Measurements from ENCODE around the gene FTO. TPM values are rescaled to one million over a fixed set of nuclear protein-coding genes. Genes with fewer than 3 reads are reported as not detected.

The FTO gene
- total and polyA plus RNA-seq, 4 donors = 12.2 to 145 (median 57.7) TPM

DNA sequence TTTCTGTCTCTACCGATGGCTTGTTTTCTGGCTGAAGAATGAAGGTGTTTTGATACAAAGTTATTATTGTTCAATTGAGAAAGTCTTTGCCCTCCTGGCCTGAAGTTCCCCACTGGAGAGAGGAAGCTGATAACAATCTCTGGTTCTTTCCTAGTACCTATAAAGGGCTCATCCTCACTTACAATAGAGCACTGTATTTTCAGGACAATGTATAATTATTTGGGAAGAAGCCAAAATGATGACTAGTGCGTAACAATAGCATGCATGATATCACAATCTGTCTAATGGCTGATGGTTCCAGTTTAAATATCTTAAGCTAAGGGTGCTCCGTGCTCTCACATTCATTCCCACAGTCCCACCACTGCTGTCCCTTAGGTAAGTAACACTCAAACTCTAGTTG lies 351.9 kb downstream of the FTO start:
- Histone ChIP-seq H3K4me1 (ENCODE audit: control insufficient read depth in 5 of 5, insufficient read depth in 5 of 5, low read length in 5 of 5) (peaks cover 0 to 4% (median 0%) of the 10 kb centered on the region in 5 donors), H3K27me3 (ENCODE audit: control insufficient read depth in 3 of 3, insufficient read depth in 3 of 3, low read length in 2 of 3) (no peaks in the 10 kb centered on the region), H3K4me3 (no peak overlapping the region), H3K9me3 (ENCODE audit: control insufficient read depth in 4 of 4, insufficient read depth in 3 of 4, low read length in 3 of 4) (no peaks in the 10 kb centered on the region), H3K9ac (ENCODE audit: insufficient read depth in 1 of 2, low read length in 2 of 2) (no peak overlapping the region), H3K27ac (ENCODE audit: low read depth in 1 of 2, low read length in 1 of 2) (no peak overlapping the region), H3K36me3 (ENCODE audit: control insufficient read depth in 4 of 4, insufficient read depth in 4 of 4, low read length in 4 of 4) (peaks cover 0 to 4% (median 0%) of the 10 kb centered on the region in 4 donors)
- TF ChIP-seq, protein P1, sequence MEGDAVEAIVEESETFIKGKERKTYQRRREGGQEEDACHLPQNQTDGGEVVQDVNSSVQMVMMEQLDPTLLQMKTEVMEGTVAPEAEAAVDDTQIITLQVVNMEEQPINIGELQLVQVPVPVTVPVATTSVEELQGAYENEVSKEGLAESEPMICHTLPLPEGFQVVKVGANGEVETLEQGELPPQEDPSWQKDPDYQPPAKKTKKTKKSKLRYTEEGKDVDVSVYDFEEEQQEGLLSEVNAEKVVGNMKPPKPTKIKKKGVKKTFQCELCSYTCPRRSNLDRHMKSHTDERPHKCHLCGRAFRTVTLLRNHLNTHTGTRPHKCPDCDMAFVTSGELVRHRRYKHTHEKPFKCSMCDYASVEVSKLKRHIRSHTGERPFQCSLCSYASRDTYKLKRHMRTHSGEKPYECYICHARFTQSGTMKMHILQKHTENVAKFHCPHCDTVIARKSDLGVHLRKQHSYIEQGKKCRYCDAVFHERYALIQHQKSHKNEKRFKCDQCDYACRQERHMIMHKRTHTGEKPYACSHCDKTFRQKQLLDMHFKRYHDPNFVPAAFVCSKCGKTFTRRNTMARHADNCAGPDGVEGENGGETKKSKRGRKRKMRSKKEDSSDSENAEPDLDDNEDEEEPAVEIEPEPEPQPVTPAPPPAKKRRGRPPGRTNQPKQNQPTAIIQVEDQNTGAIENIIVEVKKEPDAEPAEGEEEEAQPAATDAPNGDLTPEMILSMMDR (IDR thresholded peaks at IDR 0.05; ENCODE audit: control extremely low read depth, extremely low read depth) = no peak
- 70 to 81% methylated on average over 3 of the region's 3 CpGs for WGBS, 2 donors
- ATAC-seq (ENCODE audit: insufficient read depth, low FRiP score) (no peak), DNase-seq (no peak)

DNA sequence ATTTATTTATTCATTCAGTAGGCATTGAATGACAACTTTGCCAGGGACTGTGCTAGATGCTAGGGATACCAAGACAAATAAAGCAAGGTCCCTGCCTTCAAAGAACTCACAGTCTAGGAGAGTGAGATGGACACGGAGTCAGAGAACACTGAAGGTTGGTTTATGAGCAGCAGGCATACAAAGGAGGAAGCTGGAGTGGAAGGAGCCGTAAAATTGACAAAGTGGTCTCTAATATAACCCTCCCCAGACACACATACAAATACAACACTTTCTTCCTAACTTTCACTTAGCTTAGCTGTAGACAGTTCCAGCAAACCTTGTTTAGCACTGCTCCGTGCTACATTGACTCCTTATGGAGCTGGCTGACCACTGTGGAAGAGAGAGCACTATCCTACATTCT lies 353.0 kb downstream of the FTO start:
- Histone ChIP-seq H3K4me1 (ENCODE audit: control insufficient read depth in 5 of 5, insufficient read depth in 5 of 5, low read length in 5 of 5) (peaks cover 0 to 6% (median 0%) of the 10 kb centered on the region in 5 donors), H3K9ac (ENCODE audit: insufficient read depth in 1 of 2, low read length in 2 of 2) (no peak overlapping the region), H3K36me3 (ENCODE audit: control insufficient read depth in 4 of 4, insufficient read depth in 4 of 4, low read length in 4 of 4) (peaks cover 0 to 4% (median 0%) of the 10 kb centered on the region in 4 donors), H3K9me3 (ENCODE audit: control insufficient read depth in 4 of 4, insufficient read depth in 3 of 4, low read length in 3 of 4) (no peaks in the 10 kb centered on the region), H3K27ac (ENCODE audit: low read depth in 1 of 2, low read length in 1 of 2) (no peak overlapping the region), H3K4me3 (no peak overlapping the region), H3K27me3 (ENCODE audit: control insufficient read depth in 3 of 3, insufficient read depth in 3 of 3, low read length in 2 of 3) (no peaks in the 10 kb centered on the region)
- TF ChIP-seq, protein P1 (IDR thresholded peaks at IDR 0.05; ENCODE audit: control extremely low read depth, extremely low read depth) = no peak
- 77 to 93% methylated on average over 3 of the region's 3 CpGs for WGBS, 2 donors
- DNase-seq = no peak
- no peak for ATAC-seq (ENCODE audit: insufficient read depth, low FRiP score)

DNA sequence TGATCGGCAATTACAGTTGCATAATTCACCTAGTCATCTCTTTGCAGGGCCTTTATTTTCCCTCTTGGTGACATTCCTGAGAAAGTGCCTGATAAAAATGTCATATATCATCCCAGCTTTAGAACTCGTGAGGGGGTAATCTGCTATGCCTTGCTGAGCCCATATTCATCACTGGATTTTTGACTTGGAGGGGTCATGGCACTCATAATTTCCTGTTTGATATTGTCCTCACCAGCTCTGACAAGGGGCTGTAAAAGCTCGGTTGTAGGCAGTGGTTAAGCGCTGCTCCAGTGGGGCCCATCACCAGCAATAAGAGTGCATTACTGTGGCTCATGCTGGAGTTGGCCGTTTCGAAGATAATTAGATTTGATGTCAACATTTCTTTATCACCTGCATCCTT lies 355.4 kb downstream of the FTO start:
- ATAC-seq (ENCODE audit: insufficient read depth, low FRiP score) = no peak
- no peak overlapping the region for H3K4me3 ChIP-seq
- 93 to 94% methylated on average over 6 of the region's 6 CpGs for WGBS, 2 donors
- H3K9ac ChIP-seq (ENCODE audit: insufficient read depth in 1 of 2, low read length in 2 of 2) = no peak overlapping the region
- H3K9me3 ChIP-seq (ENCODE audit: control insufficient read depth in 4 of 4, insufficient read depth in 3 of 4, low read length in 3 of 4) = no peaks in the 10 kb centered on the region
- H3K4me1 ChIP-seq (ENCODE audit: control insufficient read depth in 5 of 5, insufficient read depth in 5 of 5, low read length in 5 of 5) = peaks cover 4 to 14% (median 6%) of the 10 kb centered on the region in 5 donors
- H3K27me3 ChIP-seq (ENCODE audit: control insufficient read depth in 3 of 3, insufficient read depth in 3 of 3, low read length in 2 of 3) = no peaks in the 10 kb centered on the region
- no peak overlapping the region for H3K27ac ChIP-seq (ENCODE audit: low read depth in 1 of 2, low read length in 1 of 2)
- no peak for DNase-seq
- no peaks in the 10 kb centered on the region for H3K36me3 ChIP-seq (ENCODE audit: control insufficient read depth in 4 of 4, insufficient read depth in 4 of 4, low read length in 4 of 4)
- TF ChIP-seq, protein P1 (IDR thresholded peaks at IDR 0.05; ENCODE audit: control extremely low read depth, extremely low read depth) = no peak
